K562 (cell line): Measurements from ENCODE around the gene YBX1. TPM values are rescaled to one million over a fixed set of nuclear protein-coding genes. Genes with fewer than 3 reads are reported as not detected.

Experiments used
- E2F8 ChIP-seq: fragments of 450-650 bp; IDR thresholded peaks from 2 replicates; pipeline ENCODE4 v1.7.1; 2018; ENCODE audit warnings: mild to moderate bottlenecking, low read depth; ENCODE audit not compliant: partially characterized antibody
- ELK3 ChIP-seq: fragments of 450-650 bp; formaldehyde crosslinking; IDR thresholded peaks from 2 replicates; pipeline ENCODE4 v1.4.0; 2020; ENCODE audit warnings: mild to moderate bottlenecking
- EP400 ChIP-seq: fragments of 450-650 bp; IDR thresholded peaks from 2 replicates; pipeline ENCODE4 v1.6.1; 2017; ENCODE audit warnings: antibody characterized with exemption, mild to moderate bottlenecking, moderate library complexity
- GTF3C2 ChIP-seq: IDR thresholded peaks from 3 replicates; pipeline ENCODE4 v1.6.1; 2011; ENCODE audit warnings: borderline replicate concordance, mild to moderate bottlenecking, moderate library complexity; ENCODE audit not compliant: insufficient read length; ENCODE audit errors: extremely low read depth
- LCOR ChIP-seq: sonication (generic); formaldehyde crosslinking; IDR thresholded peaks from 2 replicates; pipeline ENCODE4 v1.8.0; 2022; ENCODE audit warnings: mild to moderate bottlenecking, missing genetic modification reagents
- MNT ChIP-seq, 2 experiments: fragments of 450-650 bp; conservative IDR thresholded peaks; 2 replicates each; pipeline ENCODE4 v1.6.1; 2017; ENCODE audit warnings: mild to moderate bottlenecking in 2 of 2, moderate library complexity in 2 of 2
- NFATC3 ChIP-seq: fragments of 450-650 bp; IDR thresholded peaks from 2 replicates; pipeline ENCODE4 v1.6.1; 2017; ENCODE audit warnings: mild to moderate bottlenecking
- PHB ChIP-seq: fragments of 250-450 bp; sonication (Bioruptor Pico); IDR thresholded peaks from 2 replicates; pipeline ENCODE4 v1.5.0; 2021
- POLR2H ChIP-seq: IDR thresholded peaks from 2 replicates; pipeline ENCODE4 v1.6.1; 2016; ENCODE audit warnings: missing genetic modification characterization, low read depth, mild to moderate bottlenecking, control low read depth, missing compliant biosample characterization, moderate library complexity
- STAT5A ChIP-seq: IDR thresholded peaks from 2 replicates; pipeline ENCODE4 v1.6.1; 2012; ENCODE audit warnings: low read length, inconsistent platforms, borderline replicate concordance
- TBP ChIP-seq: optimal IDR thresholded peaks from 2 replicates; pipeline ENCODE3; 2011; ENCODE audit warnings: low read depth, low read length, improper control_type of control experiment
- THRB ChIP-seq: fragments of 450-650 bp; formaldehyde crosslinking; conservative IDR thresholded peaks from 2 replicates; pipeline ENCODE4 v1.4.0; 2022; ENCODE audit warnings: mild to moderate bottlenecking, missing genetic modification characterization
- YY1 ChIP-seq, 3 experiments: IDR thresholded peaks; 2 replicates each; pipeline ENCODE4 v1.6.1; 2011; ENCODE audit warnings: low read length in 2 of 3, mild to moderate bottlenecking in 2 of 3, moderate library complexity in 2 of 3, borderline replicate concordance in 1 of 3, control low read depth in 1 of 3, low read depth in 1 of 3; ENCODE audit not compliant: insufficient read depth in 3 of 3, insufficient replicate concordance in 2 of 3, control insufficient read depth in 1 of 3, insufficient read length in 1 of 3; ENCODE audit errors: extremely low read depth in 1 of 3
- ZFP1 ChIP-seq: fragments of 450-650 bp; formaldehyde crosslinking; IDR thresholded peaks from 2 replicates; pipeline ENCODE4 v1.4.0; 2020; ENCODE audit warnings: mild to moderate bottlenecking, mixed read lengths
- ZFP36 ChIP-seq: fragments of 150-350 bp; IDR thresholded peaks from 2 replicates; pipeline ENCODE4 v1.6.1; 2018; ENCODE audit warnings: low read length, low read depth; ENCODE audit not compliant: partially characterized antibody
- ZNF408 ChIP-seq: fragments of 250-450 bp; sonication (Bioruptor Pico); IDR thresholded peaks from 2 replicates; pipeline ENCODE4 v1.4.0; 2020; ENCODE audit warnings: low read depth, mild to moderate bottlenecking, moderate library complexity
- polyA plus RNA-seq, 8 experiments: library from polyadenylated mRNA; depleted of rRNA in 4 of 8; stranded (reverse) in 5 of 8; unstranded in 3 of 8; fragments of >200 nt; fragmentation: Nextera tagmentation in 2 of 8; fragmentation: Illumina TruSeq in 1 of 8; extraction: Ambion mirVana in 2 of 8; extraction: Trizol in 1 of 8; gene quantifications; 2 replicates each; pipeline versions ENCODE4 v1.2.1 to v1.2.3, GENCODE V29; 2011 to 2014; ENCODE audit warnings: inconsistent platforms in 1 of 8, missing spikeins in 1 of 8
- total RNA-seq, 7 experiments: library from RNA; depleted of rRNA in 6 of 7; stranded (reverse); fragments of >200 nt in 6 of 7; fragmentation: Illumina TruSeq in 2 of 7; extraction: Trizol in 2 of 7; gene quantifications; 2 replicates each; pipeline versions ENCODE4 v1.2.1 to v1.2.3, GENCODE V29; 2011 to 2021; ENCODE audit warnings: low replicate concordance in 1 of 7

The YBX1 gene
- total and polyA plus RNA-seq, 9 of the 15 experiments (the other 6 are each of a cell fraction or from before 2014, with no cell fraction given), result 363 to 1,955 (median 1,216) TPM

- TF ChIP-seq ELK3 (CRISPR knock-in tag) (no peak), MNT (conservative IDR thresholded peaks at IDR 0.05) (peak; percentile 96 to 98), ZFP36 (peak; percentile 17), YY1 (IDR thresholded peaks at IDR 0.05; ENCODE audit: borderline replicate concordance in 1 of 3, control insufficient read depth in 1 of 3, extremely low read depth in 1 of 3, insufficient read depth in 3 of 3, insufficient read length in 1 of 3, insufficient replicate concordance in 2 of 3, low read depth in 1 of 3, low read length in 2 of 3) (peak; percentile 50 to 94 (median 88)), STAT5A (no peak), ZNF408 (CRISPR knock-in tag) (no peak), NFATC3 (no peak), LCOR (peak; percentile 97), EP400 (peak; percentile 99), E2F8 (peak; percentile 84), PHB (0 out of 2 replicates have a peak, but pooled peaks have one; percentile 20), POLR2H (tag) (peak; percentile 79), TBP (peak; percentile 92), ZFP1 (CRISPR knock-in tag) (no peak), GTF3C2 (no peak), THRB (CRISPR knock-in tag) (no peak)
These were observed 24.0 kb upstream of the YBX1 start, which contains the start of gene PPIH (continued) for GRCh38 chr1:42657981-42658876.
